Astrocyte of the hippocampus (primary cell): ENCODE results near the gene PTX3.
A peak's percentile ranks its signal among the peaks of the same experiment; 100 is the strongest.

Source experiments
- DNase-seq: peaks from one replicate; pipeline ENCODE4 v3.0.0; 2011; ENCODE audit warnings: low read depth, low spot score

The PTX3 gene

DNA sequence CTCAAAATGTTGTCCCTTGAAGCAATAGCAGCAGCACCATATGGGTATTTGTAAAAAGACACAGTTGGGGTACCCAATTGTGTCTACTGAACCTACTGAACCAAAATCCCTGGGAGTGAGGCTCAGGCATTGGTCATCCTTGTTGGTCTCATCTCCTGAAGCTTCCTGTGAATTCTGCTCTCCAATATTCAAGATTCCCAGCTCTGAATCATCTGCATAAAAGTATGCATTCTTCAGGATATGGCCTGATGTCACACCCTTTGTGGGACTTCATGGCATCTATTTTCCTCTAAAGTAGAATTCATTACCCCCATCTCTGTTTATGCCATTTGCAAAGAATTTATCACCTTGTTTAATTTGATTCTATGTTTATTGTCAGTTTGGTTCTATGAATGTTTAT is 13.3 kb upstream of the PTX3 start:
- DNase-seq = no peak

- DNase-seq = no peak
Measured at GRCh38 chr3:157427901-157428300, 8.7 kb upstream of the PTX3 start.

- no peak for DNase-seq
Measured at GRCh38 chr3:157428853-157429252, 7.8 kb upstream of the PTX3 start.

DNA sequence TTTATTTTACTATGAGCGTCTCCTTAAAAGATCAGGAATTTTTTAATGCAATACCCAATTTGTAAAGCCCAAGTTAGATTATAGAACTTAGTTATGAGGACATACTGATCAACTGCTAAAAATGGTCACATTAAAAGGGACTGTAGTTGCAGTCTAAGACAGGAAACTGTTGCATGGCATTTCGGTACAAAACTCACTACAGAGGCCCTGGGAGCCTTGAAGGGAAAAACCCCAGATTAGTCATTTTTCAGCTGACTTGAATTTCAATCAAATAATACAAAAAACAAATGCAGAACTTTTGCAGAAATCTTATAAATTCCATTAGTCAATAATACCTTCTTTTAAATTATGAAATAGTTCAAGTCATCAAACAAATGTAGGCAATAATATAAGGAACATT is 6.9 kb upstream of the PTX3 start:
- peak; percentile 31 for DNase-seq

DNA sequence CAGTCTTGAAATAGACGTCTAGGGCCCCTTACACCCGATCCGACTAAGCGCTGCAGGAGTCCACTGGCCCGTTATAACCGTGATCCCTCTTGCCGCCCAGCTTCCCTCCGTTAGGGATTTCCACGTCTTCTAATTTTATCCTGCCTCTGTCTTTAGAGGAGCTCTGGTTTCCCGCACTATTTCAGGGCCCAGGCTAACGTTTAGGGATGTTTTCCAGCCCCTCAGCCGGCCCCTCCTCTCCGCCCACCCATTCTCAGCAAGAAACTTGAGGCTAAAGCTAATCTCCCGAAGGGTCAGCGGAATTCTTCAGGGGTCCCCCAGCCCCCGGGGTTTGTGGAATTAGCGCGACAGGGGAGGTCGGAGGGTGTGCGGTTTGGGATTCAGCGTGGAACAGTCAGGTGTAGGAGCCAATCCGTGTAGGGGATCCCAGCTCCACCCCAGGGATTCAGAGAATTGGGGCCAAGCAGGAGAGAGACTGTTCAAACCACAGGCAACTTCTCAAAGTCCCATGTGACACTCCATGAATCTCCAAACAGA is 1.6 kb downstream of the PTX3 start:
- DNase-seq = no peak

DNA sequence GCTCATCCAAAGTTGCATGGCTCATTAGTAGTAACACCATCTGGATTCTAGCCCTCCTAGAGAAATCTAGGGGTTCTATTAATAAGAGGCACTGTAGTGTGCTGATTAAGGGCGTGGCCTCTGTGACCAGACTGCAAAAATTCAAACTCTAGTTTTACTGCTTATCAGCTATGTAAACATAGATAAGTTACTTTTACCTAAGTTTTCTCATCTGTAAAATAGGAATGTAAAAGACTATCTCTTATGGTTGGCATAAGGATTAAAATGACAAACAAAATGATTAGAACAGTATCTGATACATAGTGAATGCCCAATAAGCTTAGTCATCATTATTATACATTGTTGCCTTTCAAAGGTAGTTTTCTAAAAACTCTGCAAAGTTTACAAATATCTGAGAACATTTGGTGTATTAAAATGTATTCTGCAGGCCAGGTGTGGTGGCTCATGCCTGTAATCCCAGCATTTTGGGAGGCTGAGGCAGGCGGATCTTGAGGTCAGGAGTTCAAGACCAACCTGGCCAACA is 4.5 kb downstream of the PTX3 start:
- no peak for DNase-seq

DNA sequence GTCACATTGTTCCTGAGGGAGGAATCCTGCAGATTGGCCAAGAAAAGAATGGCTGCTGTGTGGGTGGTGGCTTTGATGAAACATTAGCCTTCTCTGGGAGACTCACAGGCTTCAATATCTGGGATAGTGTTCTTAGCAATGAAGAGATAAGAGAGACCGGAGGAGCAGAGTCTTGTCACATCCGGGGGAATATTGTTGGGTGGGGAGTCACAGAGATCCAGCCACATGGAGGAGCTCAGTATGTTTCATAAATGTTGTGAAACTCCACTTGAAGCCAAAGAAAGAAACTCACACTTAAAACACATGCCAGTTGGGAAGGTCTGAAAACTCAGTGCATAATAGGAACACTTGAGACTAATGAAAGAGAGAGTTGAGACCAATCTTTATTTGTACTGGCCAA is 6.1 kb downstream of the PTX3 start:
- no peak for DNase-seq

DNA sequence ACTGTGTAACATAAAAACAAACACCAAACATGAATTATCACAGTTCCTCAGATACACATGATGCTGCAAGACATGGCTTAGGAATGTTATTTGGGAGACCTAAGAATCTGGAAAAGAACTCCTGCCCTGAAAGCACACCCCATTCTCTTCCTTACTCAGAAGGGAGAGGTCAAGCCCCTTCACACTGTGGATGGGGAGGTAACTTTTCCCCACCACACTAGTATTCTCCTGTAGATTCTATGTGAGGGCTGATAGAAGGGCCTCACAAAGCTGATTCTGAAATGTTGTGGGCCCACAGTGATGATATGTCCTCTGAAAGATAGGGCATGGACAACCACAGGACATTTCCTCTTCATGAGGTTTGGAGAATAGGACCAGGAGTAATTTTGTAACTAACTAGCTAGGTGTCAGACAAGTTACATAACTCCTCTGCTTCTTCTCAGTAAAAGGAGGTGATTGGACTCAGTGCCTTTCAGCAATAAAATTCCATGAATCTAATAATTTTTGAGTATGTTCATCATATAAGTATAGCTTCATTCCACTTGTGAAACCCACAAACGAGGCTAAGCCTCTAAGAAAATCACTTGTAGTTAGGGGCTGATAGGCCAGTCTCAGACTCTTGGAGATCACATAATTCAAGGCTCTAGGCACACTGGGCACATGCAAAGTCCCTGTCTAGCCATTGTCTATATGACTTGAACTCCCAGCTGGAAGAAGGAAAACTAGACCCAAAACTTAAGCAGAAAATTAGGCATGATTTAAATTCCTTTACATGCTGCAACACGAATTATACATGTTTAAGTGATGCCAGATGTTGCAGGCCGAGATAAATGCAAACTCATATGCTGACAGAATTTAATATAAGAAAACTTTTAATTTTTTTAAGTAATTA is 7.5 kb downstream of the PTX3 start:
- DNase-seq = no peak

DNA sequence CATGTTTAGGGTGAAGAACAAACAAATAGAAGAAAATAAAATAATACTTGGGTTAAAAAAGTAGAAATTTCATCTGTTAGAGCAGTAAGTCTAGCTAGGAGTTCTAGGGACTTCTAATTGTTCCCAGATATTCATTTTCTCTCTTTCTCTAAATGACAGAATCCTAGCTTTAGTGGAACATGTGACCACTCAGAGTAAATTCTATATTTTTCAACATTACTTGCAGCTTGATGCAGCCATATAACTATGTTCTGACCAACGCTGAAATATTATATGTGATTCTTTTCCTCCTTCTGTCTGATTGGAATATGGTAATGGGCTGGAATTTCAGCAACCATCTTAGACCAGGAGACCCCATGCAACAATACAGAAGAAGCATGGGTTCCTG is 8.1 kb downstream of the PTX3 start:
- no peak for DNase-seq

DNA sequence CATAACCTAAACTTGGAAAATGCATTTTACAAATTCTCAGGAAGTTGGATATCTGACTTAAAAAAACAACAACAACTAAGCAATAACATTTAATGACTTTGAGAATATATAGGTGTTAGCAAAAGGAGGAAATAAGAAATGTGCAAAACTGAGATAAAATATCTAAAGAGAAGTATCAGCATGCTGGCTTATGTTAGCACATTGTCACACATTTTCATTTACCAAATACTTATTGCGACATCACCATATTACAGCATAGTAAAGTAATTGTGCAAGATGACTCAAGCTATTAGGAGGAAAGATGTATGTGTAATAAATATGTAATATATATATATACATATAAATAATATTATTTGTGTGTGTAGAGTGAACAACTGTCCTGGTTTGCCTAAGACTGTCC is 9.2 kb downstream of the PTX3 start:
- DNase-seq = no peak

- peak; percentile 61 for DNase-seq
Measured at GRCh38 chr3:157447026-157447694, 10.5 kb downstream of the PTX3 start.

GRCh38 chr3:157452097-157452496 is 15.4 kb downstream of the PTX3 start:
- DNase-seq = no peak

DNA sequence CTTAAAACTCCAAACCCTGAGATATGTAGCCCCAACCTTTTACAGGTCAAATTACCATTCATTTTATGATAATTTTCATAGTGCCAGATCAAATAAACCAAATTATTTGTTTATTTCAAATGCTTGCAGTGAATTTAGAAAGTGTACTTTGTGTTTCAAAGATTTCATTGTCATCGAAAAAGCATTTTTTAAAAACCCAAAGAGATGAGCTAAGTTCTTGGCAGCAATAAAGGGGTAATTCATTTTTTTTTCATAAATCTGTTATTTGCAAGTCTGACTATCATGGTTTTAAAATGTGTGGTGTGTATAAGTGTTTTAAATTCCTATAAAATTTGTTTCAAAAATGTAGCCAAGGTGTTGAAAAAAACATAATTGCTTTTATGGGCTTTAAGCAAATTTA is 17.2 kb downstream of the PTX3 start:
- DNase-seq = no peak

DNA sequence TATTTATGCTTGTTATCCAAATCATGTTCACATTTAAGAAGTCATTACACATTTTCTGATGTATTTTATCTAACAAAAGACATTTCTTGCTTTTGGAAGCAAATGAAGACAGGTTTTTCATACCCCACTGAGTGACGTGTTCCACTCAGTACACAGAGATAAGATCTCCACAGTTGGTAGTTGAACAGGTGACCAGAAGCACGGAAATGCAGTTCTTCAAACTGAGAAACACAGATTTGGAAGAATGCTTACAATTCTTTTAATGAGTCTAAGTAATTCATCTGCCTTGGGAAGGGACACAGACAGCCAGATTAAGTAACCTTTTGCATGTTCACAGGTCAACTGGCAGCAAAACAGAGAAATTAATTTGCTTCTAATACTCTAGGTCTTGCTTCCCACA is 23.1 kb downstream of the PTX3 start:
- no peak for DNase-seq

DNA sequence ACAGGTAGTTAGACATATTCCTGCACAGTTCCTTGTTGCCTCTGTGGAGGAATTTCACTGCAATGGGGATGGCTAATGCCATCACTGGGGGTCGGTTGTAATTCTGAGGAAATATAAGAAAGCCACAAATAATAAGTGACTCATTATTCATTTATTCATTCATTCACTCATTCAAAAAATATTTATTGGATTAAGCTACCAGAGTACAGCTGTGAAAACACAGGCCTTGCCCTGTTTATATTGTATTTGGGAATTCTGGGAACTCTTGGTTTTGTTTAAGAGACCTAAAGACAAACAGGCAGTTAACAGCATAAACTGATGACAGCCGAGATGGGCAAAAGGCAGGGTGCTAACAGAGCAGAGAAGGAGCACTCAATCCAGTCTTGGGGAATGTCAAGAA is 23.6 kb downstream of the PTX3 start:
- peak; percentile 44 for DNase-seq

DNA sequence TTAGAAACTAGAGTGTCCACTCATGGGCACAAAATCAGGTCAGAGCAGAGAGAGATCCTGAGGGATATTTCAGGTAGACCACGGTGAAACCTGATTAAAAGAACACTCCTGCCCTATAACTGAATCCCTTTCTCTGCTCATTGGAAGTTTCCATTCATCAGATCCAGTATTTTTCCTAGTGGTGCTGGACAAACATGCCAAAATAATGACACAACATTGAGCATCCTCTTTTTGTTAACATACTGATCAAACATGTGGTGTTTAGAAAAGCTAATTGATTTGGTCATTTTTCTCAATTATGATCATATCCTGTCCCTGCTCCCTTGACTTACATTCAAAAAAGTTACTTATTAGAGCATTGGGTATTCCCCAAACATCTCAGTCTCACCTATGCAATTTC is 27.2 kb downstream of the PTX3 start:
- no peak for DNase-seq

DNA sequence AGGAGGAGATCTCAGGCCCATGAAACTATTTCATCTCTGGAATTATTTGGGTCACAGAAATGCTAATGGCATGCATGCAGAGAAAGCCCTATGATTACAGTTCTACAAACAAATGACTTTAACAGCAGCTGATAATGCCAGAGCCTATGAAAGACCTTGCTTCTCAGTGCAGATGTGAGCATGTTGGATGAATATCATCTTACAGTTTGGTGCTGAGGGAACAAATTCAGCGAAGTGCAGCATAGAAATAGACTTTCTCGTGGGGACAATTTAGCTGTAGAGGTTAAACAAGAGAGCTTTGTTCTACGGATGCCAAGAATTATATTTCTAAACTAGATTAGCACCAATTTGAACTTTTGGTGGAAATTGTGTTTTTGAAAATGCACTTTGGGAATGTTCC is 27.7 kb downstream of the PTX3 start:
- no peak for DNase-seq

GRCh38 chr3:157465741-157466140 is 29.1 kb downstream of the PTX3 start:
- no peak for DNase-seq

- no peak for DNase-seq
Measured at GRCh38 chr3:157467200-157467599, 30.6 kb downstream of the PTX3 start.

GRCh38 chr3:157469561-157470294 is 33.1 kb downstream of the PTX3 start:
- no peak for DNase-seq

- no peak for DNase-seq
Measured at GRCh38 chr3:157471064-157471463, 34.4 kb downstream of the PTX3 start.

DNA sequence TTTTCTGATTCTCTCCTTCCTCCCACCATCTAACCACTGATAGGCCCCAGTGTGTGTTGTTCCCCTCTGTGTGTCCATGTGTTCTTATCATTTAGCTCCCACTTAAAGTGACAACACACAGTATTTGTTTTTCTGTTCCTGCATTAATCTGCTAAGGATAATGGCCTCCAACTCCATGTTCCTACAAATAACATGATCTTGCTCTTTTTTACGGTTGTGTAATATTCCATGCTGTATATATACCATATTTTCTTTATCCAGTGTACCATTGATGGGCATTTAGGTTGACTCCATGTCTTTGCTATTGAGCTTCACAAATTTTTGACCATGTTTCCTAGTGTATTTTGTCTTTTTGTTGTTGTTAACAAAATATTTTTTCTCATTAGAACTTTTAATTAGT is 36.0 kb downstream of the PTX3 start:
- DNase-seq = no peak
